Stimulated activated CD4-positive, alpha-beta T cell treated with anti-CD3 and anti-CD28 coated beads, Interleukin-4, amount 100 ng/mL, for 1 hour (primary cell): Measurements from ENCODE around the gene TYMS.
A peak's percentile ranks its signal among the peaks of the same experiment; 100 is the strongest.

Source experiments
- DNase-seq: peaks from one replicate; pipeline ENCODE4 v3.0.0-alpha.2; 2020

The TYMS gene

DNA sequence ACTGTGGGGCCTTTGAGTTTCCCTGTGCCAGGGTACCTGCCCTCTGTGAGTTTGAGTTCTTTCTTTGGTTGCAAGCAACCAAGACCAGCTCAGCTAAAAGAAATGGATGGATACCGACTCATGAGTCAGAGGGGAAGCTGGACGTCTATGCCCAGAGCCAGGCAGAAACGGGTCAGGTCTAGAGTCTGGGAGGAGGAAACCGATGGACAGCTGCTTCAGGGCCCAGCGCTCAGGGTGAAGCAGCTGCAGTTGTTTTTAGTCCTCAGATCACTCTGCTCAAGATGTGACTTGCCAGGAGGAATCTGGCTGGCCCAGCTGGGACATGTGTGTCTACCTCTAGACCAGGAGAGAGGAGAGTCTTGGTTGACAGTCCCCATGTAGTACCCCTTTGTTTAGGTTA lies 10.1 kb upstream of the TYMS start:
- DNase-seq = no peak

DNA sequence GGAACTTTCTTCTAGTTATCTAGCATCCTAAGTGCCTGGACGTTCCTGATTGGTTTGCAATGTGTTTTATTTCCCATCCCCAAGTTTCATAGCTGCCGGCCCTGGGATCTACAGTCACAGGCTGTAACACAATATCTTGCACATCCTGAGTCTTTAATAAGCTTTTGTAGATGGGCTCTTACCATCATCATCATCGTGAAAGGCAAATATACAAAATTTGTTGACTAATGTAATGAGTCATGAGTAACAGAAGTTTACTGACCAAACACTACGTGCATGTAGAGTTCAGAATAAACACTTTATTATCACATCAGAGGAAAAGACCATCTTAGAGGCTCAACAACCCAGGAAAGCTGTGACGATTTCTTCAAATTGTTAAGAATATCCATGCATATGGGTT lies 8.1 kb upstream of the TYMS start:
- no peak for DNase-seq

DNA sequence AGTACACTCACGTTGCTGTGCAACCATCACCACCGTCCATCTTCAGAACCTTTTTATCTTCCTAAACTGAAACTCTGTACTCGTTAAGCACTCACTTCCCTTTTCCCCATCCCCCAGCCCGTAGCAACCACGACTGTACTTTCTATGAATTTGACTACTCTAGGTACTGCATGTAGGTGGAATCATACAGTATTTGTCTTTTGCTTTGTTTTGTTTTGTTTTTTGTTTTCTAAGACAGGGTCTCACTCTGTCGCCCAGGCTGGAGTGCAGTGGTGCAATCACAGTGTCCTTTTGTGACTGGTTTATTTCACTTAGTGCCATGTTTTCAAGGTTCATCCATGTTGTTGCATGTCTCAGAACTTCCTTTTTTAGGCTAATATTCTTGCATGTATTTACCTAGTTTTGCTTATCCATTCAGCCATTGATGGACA lies 7.0 kb upstream of the TYMS start:
- no peak for DNase-seq

DNA sequence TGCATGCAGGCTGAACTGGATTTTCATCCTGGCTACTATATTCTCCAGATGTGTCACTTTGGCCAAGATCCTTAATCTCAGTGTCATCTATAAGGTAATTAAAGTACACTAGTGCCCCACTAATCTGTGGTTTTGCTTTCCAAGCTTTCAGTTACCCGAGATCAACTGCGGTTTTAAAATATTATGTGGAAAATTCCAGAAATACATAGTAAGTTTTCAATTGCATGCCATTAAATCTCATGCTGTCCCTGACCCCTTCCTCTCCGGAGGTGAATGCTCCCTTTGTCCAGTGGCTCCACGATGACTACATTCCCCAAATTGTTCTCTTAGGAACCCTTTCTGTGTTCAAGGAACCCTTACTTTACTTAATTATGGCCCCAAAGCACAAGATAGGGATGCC lies 5.3 kb upstream of the TYMS start:
- no peak for DNase-seq

DNA sequence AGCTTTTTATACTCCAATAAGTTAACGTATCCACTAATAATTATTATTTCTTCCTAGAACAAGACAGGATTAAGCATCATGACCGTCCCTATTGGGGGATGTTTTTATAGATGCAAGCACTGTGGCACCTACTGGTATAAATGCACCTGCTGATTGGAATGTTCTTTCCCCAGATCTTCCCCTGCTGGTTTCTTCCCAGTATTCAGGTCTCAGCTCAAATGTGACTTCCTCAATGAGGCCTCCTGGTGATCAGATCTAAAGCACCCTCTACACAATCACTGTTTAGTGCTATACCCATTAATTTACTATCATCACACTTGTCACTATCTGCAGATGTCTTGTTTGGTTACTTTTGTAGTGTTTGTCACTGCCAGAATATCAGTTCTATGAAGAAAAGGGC lies 3.9 kb upstream of the TYMS start:
- no peak for DNase-seq

DNA sequence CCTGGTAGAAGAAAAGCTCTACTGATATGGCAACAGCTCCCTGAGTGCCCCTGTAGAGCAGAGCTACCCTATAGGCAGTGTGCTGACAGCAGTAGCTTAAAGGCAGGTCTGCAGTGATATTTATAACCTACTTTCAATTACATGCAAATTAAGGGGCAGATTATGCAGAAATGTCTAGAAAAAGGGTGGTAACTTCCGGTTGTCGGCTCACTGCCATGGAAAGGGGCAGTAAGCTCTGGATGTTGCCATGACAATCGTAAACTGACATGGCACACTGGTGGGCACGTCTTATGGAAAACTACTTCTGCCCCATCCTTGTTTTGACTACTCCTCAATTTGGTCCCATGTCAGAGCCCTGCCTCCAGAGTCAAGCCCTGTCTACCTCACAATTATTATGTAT lies 2.9 kb upstream of the TYMS start:
- DNase-seq = no peak

DNA sequence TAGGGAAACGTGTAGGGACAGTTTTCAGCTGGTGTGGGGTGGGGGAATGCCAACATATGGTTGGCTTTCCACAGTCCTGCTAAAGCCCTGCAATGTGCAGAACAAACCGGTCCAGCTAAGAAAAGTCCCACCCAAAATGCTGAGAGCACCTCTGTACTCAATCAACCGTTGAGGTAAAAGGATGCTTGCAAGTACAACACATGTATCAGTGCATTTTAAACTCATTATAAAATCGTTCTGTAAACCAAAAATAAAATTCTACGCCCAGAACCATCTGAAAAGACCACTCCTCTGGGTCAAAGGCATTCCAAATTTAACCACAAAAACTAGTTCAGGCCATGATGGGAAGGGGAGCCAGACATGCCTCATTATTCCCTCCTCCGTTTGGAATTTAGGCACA lies 2.0 kb upstream of the TYMS start:
- DNase-seq = no peak

DNA sequence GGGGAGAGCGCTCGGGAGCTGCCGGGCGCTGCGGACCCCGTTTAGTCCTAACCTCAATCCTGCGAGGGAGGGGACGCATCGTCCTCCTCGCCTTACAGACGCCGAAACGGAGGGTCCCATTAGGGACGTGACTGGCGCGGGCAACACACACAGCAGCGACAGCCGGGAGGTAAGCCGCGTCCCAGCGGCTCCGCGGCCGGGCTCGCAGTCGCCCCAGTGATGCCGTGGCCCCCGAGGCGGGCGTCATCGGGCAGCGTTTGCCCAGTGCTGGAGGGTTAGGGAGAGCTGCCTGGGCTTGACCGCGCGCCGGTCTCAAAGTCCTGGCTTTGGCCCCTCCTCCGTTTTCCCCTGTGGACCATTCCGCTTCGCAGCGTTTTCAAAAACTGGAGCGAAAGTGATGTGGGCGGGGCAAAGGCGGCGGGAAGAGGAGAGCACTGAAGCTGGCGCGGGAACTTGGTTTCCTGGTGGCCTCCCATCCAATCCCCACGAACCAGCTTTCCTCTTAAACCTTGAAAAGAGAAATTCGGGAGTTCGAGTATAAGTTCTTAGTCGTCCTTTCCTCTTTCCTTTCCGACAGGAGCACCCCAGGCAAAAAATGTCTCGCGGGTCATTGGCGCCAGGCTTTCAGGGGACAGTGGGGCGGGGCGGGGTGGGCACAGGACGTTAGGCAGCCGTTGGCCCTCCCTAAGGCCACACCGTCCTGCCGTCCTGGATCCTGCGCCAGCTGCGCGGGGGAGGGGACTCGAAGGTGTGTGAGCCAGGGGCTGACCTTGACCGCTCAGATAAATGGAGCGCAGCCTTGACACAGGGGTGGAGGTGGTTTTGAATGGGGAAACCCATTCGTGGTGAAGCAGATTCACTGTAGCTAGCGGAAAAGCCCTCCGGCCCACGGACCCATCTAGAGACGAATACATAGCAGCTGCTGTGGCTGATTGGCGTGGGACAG lies 821 bp downstream of the TYMS start:
- peak; percentile 57 for DNase-seq

DNA sequence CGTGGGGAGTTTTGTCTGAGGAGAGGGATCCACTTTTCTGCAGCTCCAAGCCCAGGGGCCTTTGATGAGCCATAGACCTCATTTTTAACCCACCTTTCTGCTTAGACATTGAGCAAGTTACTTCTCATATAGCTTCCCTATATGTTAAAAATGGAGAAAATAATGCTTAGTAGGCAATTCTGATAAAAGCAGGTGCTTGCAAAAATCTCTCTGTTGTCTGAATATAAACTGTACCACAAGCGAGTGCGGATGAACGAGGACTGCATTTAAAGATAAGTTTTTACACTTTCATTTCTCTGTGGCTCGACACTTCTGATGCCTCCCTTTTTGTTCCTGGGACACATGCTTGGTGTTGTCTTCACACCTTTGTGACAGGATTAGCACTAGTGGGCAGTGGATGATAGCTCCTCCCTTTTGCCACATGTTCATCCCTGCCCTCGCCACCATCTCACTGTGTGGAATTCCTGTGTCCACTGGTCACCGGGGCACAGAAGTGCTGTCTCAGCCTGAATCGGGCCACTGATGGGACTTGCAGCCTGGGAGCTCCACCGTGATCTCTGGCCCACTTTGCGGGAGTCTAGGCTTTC lies 1.6 kb downstream of the TYMS start:
- no peak for DNase-seq

DNA sequence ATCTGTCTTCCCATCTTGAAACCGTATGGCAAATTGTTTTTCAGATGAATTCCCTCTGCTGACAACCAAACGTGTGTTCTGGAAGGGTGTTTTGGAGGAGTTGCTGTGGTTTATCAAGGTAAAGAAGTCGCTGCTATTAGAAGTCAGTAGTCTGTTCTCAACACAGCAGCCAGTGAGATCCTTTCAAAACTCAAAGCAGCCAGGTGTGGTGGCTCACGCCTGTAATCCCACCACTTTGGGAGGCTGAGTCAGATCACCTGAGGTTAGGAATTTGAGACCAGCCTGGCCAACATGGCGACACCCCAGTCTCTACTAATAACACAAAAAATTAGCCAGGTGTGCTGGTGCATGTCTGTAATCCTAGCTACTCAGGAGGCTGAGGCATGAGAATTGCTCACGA lies 2.1 kb downstream of the TYMS start:
- DNase-seq = no peak

DNA sequence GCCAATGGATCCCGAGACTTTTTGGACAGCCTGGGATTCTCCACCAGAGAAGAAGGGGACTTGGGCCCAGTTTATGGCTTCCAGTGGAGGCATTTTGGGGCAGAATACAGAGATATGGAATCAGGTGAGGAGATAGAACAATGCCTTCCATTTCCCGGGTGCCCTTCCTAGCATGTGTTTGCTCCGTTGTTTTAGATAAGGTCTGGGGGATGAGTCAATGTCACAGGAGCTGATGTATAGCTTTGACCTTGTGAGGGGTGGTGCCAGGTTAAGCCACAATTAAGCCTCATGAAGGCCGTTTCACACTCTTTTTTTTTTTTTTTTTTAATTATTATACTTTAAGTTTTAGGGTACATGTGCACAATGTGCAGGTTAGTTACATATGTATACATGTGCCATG lies 4.7 kb downstream of the TYMS start:
- DNase-seq = no peak

DNA sequence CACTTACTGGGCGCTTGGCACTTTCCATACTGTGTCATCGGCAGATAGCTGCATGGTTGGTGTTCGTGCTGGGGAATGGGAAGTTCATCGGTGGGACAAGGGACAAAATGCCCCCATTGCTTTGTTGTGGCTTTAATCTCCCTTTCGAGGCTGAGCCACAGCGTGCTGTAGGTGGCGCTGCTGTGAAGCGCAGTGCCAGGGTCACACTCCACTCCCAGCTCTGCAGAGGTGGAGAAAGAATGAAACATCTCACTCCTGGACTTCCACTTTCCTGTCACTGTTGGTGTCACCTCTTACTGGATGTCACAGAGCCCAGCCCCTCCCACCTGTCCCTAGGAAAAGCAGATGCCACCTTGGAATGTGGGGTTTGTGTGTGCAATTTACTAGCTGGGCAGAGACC lies 8.7 kb downstream of the TYMS start:
- DNase-seq = no peak

DNA sequence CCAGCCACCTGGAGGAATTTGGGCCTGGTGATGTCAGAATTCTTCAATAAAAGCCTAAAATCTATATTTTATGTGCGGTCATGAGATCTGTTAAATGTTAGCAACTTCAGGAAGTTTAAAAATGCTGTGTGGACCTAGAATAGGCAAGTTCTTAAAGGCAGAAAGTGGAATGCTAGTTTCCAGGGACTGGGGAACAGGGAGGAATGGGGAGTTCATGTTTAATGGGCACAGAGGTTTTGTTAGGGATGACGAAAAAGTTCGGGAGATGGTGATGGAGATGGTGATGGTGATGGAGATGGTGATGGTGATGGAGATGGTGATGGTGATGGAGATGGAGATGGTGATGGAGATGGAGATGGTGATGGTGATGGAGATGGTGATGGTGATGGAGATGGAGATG lies 9.2 kb downstream of the TYMS start:
- no peak for DNase-seq

DNA sequence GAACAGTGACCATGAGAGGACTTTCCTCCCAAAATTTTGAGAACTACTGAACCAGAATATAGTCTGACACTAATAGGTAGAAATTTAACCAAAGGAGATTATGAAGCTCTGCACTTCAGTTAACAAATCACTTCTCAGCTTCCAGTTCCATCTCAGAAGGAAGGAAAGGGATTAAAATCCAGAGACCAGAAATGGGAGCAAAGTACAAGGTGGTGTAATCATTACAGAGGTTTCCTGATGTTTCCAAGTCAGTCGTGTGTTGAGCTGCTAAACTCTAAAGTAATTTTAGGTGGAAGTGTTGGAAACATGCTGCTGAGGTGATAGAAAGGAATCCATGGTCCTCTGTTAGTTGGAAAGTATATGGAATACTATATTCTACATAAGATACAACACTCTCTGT lies 10.8 kb downstream of the TYMS start:
- DNase-seq = no peak

DNA sequence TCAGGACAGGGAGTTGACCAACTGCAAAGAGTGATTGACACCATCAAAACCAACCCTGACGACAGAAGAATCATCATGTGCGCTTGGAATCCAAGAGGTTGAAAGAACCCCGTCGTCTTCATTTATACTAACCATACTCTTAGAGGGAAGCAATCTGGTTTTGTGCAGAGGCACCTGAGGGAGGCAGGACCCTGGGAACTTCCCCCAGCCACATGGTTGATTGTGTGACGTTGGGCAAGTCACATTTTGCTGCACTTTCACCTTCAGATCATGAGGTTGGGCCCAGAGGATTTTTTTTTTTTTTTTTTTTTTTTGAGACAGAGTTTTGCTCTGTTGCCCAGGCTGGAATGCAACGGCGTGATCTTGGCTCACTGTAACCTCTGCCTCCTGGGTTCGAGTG lies 11.6 kb downstream of the TYMS start:
- DNase-seq = no peak

DNA sequence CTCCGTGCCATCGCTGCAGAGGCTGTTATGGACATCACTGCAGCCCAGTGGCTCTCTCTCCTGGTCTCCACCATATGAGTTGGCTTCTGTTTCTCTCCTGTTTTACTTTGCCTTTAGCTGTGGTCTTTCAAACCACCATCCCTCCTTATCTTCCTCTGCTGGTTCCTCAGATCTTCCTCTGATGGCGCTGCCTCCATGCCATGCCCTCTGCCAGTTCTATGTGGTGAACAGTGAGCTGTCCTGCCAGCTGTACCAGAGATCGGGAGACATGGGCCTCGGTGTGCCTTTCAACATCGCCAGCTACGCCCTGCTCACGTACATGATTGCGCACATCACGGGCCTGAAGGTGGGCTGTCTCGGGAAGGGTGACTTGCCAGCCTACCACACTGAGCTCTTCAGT lies 13.1 kb downstream of the TYMS start:
- no peak for DNase-seq

DNA sequence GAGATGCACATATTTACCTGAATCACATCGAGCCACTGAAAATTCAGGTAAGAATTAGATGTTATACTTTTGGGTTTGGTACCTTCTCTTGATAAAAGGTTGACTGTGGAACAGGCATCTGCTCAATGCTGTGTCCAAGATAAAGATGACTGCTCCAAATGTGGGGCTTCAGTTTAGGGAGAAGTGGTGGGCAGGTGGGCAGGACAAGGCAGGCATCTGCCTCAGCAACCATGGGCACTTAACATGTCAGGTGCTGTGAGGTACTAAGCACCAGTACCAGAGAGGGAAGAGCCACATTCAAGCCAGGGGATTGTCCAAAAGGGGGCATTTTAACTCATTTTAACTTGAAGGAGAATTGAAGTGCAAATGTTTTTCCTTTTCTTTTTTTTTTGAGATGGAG lies 14.0 kb downstream of the TYMS start:
- no peak for DNase-seq

DNA sequence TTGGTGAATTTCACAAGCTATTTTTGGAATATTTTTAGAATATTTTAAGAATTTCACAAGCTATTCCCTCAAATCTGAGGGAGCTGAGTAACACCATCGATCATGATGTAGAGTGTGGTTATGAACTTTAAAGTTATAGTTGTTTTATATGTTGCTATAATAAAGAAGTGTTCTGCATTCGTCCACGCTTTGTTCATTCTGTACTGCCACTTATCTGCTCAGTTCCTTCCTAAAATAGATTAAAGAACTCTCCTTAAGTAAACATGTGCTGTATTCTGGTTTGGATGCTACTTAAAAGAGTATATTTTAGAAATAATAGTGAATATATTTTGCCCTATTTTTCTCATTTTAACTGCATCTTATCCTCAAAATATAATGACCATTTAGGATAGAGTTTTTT lies 15.9 kb downstream of the TYMS start:
- no peak for DNase-seq

DNA sequence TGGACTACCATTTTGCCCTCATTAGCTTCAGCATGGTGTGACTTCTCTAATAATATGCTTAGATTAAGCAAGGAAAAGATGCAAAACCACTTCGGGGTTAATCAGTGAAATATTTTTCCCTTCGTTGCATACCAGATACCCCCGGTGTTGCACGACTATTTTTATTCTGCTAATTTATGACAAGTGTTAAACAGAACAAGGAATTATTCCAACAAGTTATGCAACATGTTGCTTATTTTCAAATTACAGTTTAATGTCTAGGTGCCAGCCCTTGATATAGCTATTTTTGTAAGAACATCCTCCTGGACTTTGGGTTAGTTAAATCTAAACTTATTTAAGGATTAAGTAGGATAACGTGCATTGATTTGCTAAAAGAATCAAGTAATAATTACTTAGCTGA lies 16.3 kb downstream of the TYMS start:
- DNase-seq = no peak

DNA sequence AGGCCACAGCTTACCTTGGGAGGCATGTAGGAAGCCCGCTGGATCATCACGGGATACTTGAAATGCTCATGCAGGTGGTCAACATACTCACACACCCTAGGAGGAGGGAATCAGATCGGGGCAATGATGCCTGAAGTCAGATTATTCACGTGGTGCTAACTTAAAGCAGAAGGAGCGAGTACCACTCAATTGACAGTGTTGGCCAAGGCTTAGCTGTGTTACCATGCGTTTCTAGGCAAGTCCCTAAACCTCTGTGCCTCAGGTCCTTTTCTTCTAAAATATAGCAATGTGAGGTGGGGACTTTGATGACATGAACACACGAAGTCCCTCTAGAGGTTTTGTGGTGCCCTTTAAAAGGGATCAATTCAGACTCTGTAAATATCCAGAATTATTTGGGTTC lies 17.9 kb downstream of the TYMS start:
- DNase-seq = no peak

DNA sequence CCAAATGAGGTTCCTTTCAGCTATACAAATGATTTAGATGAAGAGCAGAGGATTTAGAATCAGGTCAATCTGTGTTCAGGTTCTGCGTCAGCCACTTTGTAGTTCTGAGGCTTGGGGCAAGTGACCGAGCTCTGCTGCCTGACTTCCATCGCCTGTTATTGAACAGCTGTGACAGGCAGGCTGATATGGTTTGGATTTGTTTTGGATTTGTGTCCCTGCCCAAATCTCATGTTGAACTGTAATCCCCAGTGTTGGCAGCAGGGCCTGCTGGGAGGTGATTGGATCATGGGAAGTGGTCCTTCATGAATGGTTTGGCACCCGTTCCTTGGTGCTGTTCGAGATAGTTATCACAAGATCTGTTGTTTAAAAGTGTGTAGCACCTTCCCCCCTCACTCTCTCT lies 18.6 kb downstream of the TYMS start:
- DNase-seq = no peak

DNA sequence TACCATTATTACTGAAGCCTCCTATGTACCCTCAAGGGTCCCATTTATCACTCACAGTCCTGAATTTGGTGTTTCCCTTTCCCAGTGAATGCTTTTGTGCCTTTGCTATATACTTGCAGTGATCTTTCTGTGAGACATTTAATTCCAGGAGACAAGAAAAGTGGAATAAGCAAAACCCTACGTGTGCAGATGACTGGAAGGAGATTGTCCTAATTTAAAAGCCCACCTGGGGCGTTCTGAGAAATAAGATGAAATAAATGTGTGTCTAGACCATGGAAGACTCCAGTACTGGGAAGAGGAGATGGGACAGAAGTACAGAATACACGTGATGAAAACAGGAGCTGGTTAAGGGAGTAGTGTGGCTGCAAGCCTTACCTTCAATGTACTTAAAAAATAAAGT lies 19.3 kb downstream of the TYMS start:
- no peak for DNase-seq

DNA sequence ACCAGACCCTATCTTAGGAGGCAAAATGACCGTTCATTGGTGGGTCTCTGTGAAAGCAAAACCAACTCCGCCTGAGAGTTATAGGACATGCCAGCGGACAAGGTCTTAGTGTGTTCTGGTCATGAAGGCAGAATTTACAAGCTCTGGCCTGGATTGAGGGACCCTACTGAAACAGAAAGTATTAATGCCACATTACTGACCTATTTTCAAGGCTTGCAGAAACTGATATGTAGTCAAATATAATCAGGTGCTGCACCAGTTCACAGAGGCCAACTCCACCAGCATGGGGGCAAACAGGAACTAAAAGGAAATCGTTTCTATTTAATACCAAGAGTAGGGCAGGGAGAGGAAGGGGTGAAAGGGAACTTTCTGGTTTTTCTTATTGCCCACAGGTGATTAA lies 19.7 kb downstream of the TYMS start:
- DNase-seq = no peak

DNA sequence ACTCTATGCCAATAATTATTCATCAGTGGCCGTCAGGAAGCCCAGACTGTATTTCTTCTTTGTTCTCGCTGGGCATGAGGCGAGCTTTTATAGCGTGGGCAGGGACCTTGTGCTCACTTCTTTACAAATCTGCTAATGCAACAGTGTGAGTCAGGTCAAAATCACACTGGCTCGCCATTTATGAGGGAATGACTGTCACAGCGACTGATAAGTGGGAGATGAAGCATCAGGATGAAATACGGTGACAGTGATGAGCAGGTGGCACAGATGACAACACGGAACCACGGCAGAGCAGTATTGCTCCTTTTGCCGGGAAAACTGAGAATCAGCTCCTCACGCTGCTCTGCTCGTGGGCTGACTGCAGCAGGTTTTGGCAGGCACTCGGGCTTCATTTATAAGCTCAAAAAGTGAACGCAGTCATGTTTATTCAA lies 20.5 kb downstream of the TYMS start:
- DNase-seq = no peak
